ENCODE results near the gene GTPBP3. TPM values are rescaled to one million over a fixed set of nuclear protein-coding genes. Genes with fewer than 3 reads are reported as not detected.

GTPBP3 gene
- total RNA-seq, 3 donors from 2014 or later (not counting 1 experiment from before 2014, with no cell fraction given) = 21.6 to 33.0 (median 27.7) TPM

DNA sequence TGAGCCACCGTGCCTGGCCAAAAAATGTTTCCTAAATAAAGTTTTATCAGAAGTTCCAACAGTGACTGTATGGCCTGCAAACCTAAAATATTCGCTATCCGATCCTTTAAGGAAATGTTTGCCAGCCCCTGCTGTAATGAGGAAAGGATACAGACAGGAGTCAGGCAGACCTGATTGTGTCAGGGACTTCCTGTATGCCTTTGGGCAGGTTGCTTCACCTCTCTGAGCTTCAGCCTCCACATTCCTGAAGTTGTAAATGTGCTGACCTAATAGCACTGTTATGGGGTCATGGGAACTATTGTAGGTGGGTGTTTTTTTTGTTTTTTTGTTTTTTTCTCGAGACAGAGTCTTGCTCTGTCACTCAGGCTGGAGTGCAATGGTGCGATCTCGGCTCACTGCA is 40.4 kb upstream of the GTPBP3 start:
- H3K27me3 ChIP-seq (ENCODE audit: control insufficient read depth, insufficient read depth, low read length) = no peaks in the 10 kb centered on the region
- WGBS (ENCODE audit: insufficient coverage) = over 99% methylated on average over 6 of the region's 6 CpGs
- no peak for TF ChIP-seq CTCF (IDR thresholded peaks at IDR 0.05)

GRCh38 chr19:17300992-17301619 is 36.2 kb upstream of the GTPBP3 start:
- Histone ChIP-seq H3K27me3 (ENCODE audit: control insufficient read depth, insufficient read depth, low read length) (no peaks in the 10 kb centered on the region), H3K4me1 (ENCODE audit: control insufficient read depth, insufficient read depth, low read length) (peaks cover 32% of the 10 kb centered on the region), H3K4me3 (ENCODE audit: low read length) (no peak overlapping the region), H3K36me3 (ENCODE audit: control insufficient read depth, insufficient read depth, low read length) (no peaks in the 10 kb centered on the region), H3K9me3 (ENCODE audit: control insufficient read depth, insufficient read depth, low read length) (peaks cover 3% of the 10 kb centered on the region), H3K27ac (ENCODE audit: low read length) (no peak overlapping the region)
- Mint-ChIP-seq H3K4me3 (peak overlapping the region; percentile 9), H3K4me1 (peaks cover 15 to 24% of the 10 kb centered on the region in 2 donors), H3K27me3 (ENCODE audit: low read depth in 2 of 2) (no peaks in the 10 kb centered on the region), H3K36me3 (no peaks in the 10 kb centered on the region), H3K27ac (peak overlapping the region in 1 of 2 donors; percentile 89), H3K9me3 (no peaks in the 10 kb centered on the region)
- 96% methylated on average over 51 of the region's 51 CpGs for WGBS (ENCODE audit: insufficient coverage)
- no peak for DNase-seq
- intact Hi-C loops (cut with micrococcal nuclease) = no loop called here
- no peak for ATAC-seq
- no peak for TF ChIP-seq CTCF (IDR thresholded peaks at IDR 0.05)

More for the DNA sequence above, 40.4 kb upstream of the GTPBP3 start:
- no peak for DNase-seq
- no peaks in the 10 kb centered on the region for H3K36me3 Mint-ChIP-seq
- H3K4me1 Mint-ChIP-seq = peaks cover 0 to 7% of the 10 kb centered on the region in 2 donors
- no peaks in the 10 kb centered on the region for H3K36me3 ChIP-seq (ENCODE audit: control insufficient read depth, insufficient read depth, low read length)
- no peak overlapping the region for H3K4me3 Mint-ChIP-seq
- H3K4me1 ChIP-seq (ENCODE audit: control insufficient read depth, insufficient read depth, low read length) = peaks cover 7% of the 10 kb centered on the region
- intact Hi-C loops (cut with micrococcal nuclease) = no loop called here
- H3K9me3 Mint-ChIP-seq = no peaks in the 10 kb centered on the region
- no peak overlapping the region for H3K4me3 ChIP-seq (ENCODE audit: low read length)
- H3K27me3 Mint-ChIP-seq (ENCODE audit: low read depth in 2 of 2) = no peaks in the 10 kb centered on the region
- no peak overlapping the region for H3K27ac Mint-ChIP-seq
- no peak for ATAC-seq
- peaks cover 3% of the 10 kb centered on the region for H3K9me3 ChIP-seq (ENCODE audit: control insufficient read depth, insufficient read depth, low read length)
- no peak overlapping the region for H3K27ac ChIP-seq (ENCODE audit: low read length)

- no peaks in the 10 kb centered on the region for H3K36me3 Mint-ChIP-seq
- peaks cover 39% of the 10 kb centered on the region for H3K4me1 ChIP-seq (ENCODE audit: control insufficient read depth, insufficient read depth, low read length)
- H3K9me3 ChIP-seq (ENCODE audit: control insufficient read depth, insufficient read depth, low read length) = peaks cover 3% of the 10 kb centered on the region
- H3K9me3 Mint-ChIP-seq = no peaks in the 10 kb centered on the region
- peak in 1 of 3 donors; percentile 2 for ATAC-seq
- WGBS (ENCODE audit: insufficient coverage) = 13% methylated on average over 29 of the region's 29 CpGs
- peak overlapping the region; percentile 51 for H3K27ac ChIP-seq (ENCODE audit: low read length)
- no peaks in the 10 kb centered on the region for H3K36me3 ChIP-seq (ENCODE audit: control insufficient read depth, insufficient read depth, low read length)
- DNase-seq = peak in 1 of 2 donors; percentile 52
- TF ChIP-seq CTCF (IDR thresholded peaks at IDR 0.05) = no peak
- H3K27ac Mint-ChIP-seq = peak overlapping the region in 1 of 2 donors; percentile 89
- H3K4me3 ChIP-seq (ENCODE audit: low read length) = peak overlapping the region; percentile 44
- intact Hi-C loops (cut with micrococcal nuclease) = no loop called here
- peak overlapping the region; percentile 78 for H3K4me3 Mint-ChIP-seq
- no peaks in the 10 kb centered on the region for H3K27me3 ChIP-seq (ENCODE audit: control insufficient read depth, insufficient read depth, low read length)
- H3K4me1 Mint-ChIP-seq = peaks cover 15 to 26% of the 10 kb centered on the region in 2 donors
- H3K27me3 Mint-ChIP-seq (ENCODE audit: low read depth in 2 of 2) = no peaks in the 10 kb centered on the region
These were observed 34.8 kb upstream of the GTPBP3 start for GRCh38 chr19:17302391-17303166.

Data from natural killer cell (primary cell).